GM21381 (cell line): Measurements from ENCODE around the gene MFF.
"Not testable (repeated sequence)": the region's sequence is repeated elsewhere in the genome, so short reads cannot be mapped to it uniquely, and the experiment has no call there.

ENCODE experiments used
- ATAC-seq: cut with Tn5 transposase; IDR thresholded peaks from one replicate; pipeline ENCODE4 v1.9.1; 2021; ENCODE audit warnings: mild to moderate bottlenecking, moderate library complexity; ENCODE audit not compliant: unreplicated experiment

Gene MFF

GRCh38 chr2:227376656-227377396 lies 51.8 kb downstream of the MFF start:
- ATAC-seq: no peak

GRCh38 chr2:227377467-227378351 lies 52.7 kb downstream of the MFF start:
- no peak for ATAC-seq

GRCh38 chr2:227378371-227378782 lies 53.3 kb downstream of the MFF start:
- no peak for ATAC-seq

- ATAC-seq: no peak
Observed at GRCh38 chr2:227379095-227379494, 54.0 kb downstream of the MFF start, which contains the start of gene TM4SF20. TSS of gene TM4SF20 (minus strand) at chr2:227379306. CDS start at chr2:227379268, 38 bp downstream.

- ATAC-seq: not testable (repeated sequence)
Observed at GRCh38 chr2:227382241-227382835, 57.3 kb downstream of the MFF start.

GRCh38 chr2:227383686-227384085 lies 58.6 kb downstream of the MFF start:
- ATAC-seq: no peak

- no peak for ATAC-seq
Observed at GRCh38 chr2:227386630-227387029, 61.6 kb downstream of the MFF start.

GRCh38 chr2:227387583-227387982 lies 62.5 kb downstream of the MFF start, which contains the start of gene SCYGR1:
TSS of gene SCYGR1 (minus strand) at chr2:227387949. CDS start at chr2:227387949, 0 bp downstream.
- ATAC-seq: not testable (repeated sequence)

- ATAC-seq: no peak
Observed at GRCh38 chr2:227388537-227389011, 63.5 kb downstream of the MFF start.

- ATAC-seq: no peak
Observed at GRCh38 chr2:227389231-227389630, 64.2 kb downstream of the MFF start.

GRCh38 chr2:227389661-227390060 lies 64.6 kb downstream of the MFF start:
- ATAC-seq: no peak

- ATAC-seq: no peak
Observed at GRCh38 chr2:227390468-227391256, 65.6 kb downstream of the MFF start.

GRCh38 chr2:227394401-227394800 lies 69.3 kb downstream of the MFF start:
- no peak for ATAC-seq

GRCh38 chr2:227395556-227395955 lies 70.5 kb downstream of the MFF start:
- ATAC-seq: no peak

GRCh38 chr2:227397562-227397961 lies 72.5 kb downstream of the MFF start:
- ATAC-seq: no peak

GRCh38 chr2:227398684-227399670 lies 73.9 kb downstream of the MFF start:
- ATAC-seq: no peak

GRCh38 chr2:227401550-227401949 lies 76.5 kb downstream of the MFF start:
- no peak for ATAC-seq

GRCh38 chr2:227402321-227402720 lies 77.3 kb downstream of the MFF start:
- ATAC-seq: no peak

GRCh38 chr2:227402959-227403358 lies 77.9 kb downstream of the MFF start:
- ATAC-seq: no peak
